Measurements from ENCODE around the gene STX11.
A peak's percentile ranks its signal among the peaks of the same experiment; 100 is the strongest.

STX11 gene

GRCh38 chr6:144143106-144143505 lies 7.2 kb upstream of the STX11 start:
- no peak for DNase-seq

GRCh38 chr6:144143878-144144277 lies 6.4 kb upstream of the STX11 start:
- DNase-seq: no peak

GRCh38 chr6:144144996-144145395 lies 5.3 kb upstream of the STX11 start:
- DNase-seq: no peak

- no peak for DNase-seq
Observed at GRCh38 chr6:144145541-144145940, 4.8 kb upstream of the STX11 start.

GRCh38 chr6:144148886-144149285 lies 1.4 kb upstream of the STX11 start:
- no peak for DNase-seq

- DNase-seq: no peak
Observed at GRCh38 chr6:144149558-144149893, 791 bp upstream of the STX11 start.

GRCh38 chr6:144150710-144151657 lies 667 bp downstream of the STX11 start:
- DNase-seq: peak; percentile 61

- DNase-seq: no peak
Observed at GRCh38 chr6:144152334-144152900, 2.1 kb downstream of the STX11 start.

GRCh38 chr6:144153260-144153659 lies 2.9 kb downstream of the STX11 start:
- no peak for DNase-seq

GRCh38 chr6:144153971-144154370 lies 3.7 kb downstream of the STX11 start:
- DNase-seq: no peak

GRCh38 chr6:144155529-144155928 lies 5.2 kb downstream of the STX11 start:
- DNase-seq: no peak

- DNase-seq: no peak
Observed at GRCh38 chr6:144156338-144156737, 6.0 kb downstream of the STX11 start.

- DNase-seq: no peak
Observed at GRCh38 chr6:144156991-144157390, 6.7 kb downstream of the STX11 start.

- no peak for DNase-seq
Observed at GRCh38 chr6:144158133-144158532, 7.8 kb downstream of the STX11 start.

- no peak for DNase-seq
Observed at GRCh38 chr6:144159223-144159622, 8.9 kb downstream of the STX11 start.

GRCh38 chr6:144159742-144160141 lies 9.4 kb downstream of the STX11 start:
- no peak for DNase-seq

GRCh38 chr6:144160431-144161005 lies 10.2 kb downstream of the STX11 start:
- no peak for DNase-seq

- no peak for DNase-seq
Observed at GRCh38 chr6:144161975-144162374, 11.7 kb downstream of the STX11 start.

- DNase-seq: no peak
Observed at GRCh38 chr6:144162977-144163376, 12.7 kb downstream of the STX11 start.

- no peak for DNase-seq
Observed at GRCh38 chr6:144165784-144166183, 15.5 kb downstream of the STX11 start.

GRCh38 chr6:144170044-144170443 lies 19.7 kb downstream of the STX11 start:
- no peak for DNase-seq

- DNase-seq: no peak
Observed at GRCh38 chr6:144171406-144171805, 21.1 kb downstream of the STX11 start.

- no peak for DNase-seq
Observed at GRCh38 chr6:144174006-144174405, 23.7 kb downstream of the STX11 start.

- DNase-seq: no peak
Observed at GRCh38 chr6:144176043-144176442, 25.7 kb downstream of the STX11 start.

All from activated CD4-positive, CD25-positive, alpha-beta regulatory T cell treated with anti-CD3 and anti-CD28 coated beads, Interleukin-2, amount 50 U/mL, for 72 hours (primary cell).